ENCODE results near the gene RGS18.
"Not testable (repeated sequence)": the region's sequence is repeated elsewhere in the genome, so short reads cannot be mapped to it uniquely, and the experiment has no call there.

RGS18 gene

GRCh38 chr1:192158181-192158580, at the start of gene RGS18:
RGS18 (plus strand) TSS chr1:192158462; CDS start chr1:192158638, 176 bp downstream.
- no peak for DNase-seq

GRCh38 chr1:192109576-192109975, 48.7 kb upstream of the RGS18 start:
- DNase-seq = no peak

GRCh38 chr1:192115000-192115399, 43.3 kb upstream of the RGS18 start:
- DNase-seq = no peak

- no peak for DNase-seq
Observed at GRCh38 chr1:192118881-192119405, 39.3 kb upstream of the RGS18 start.

GRCh38 chr1:192119701-192120100, 38.6 kb upstream of the RGS18 start:
- no peak for DNase-seq

GRCh38 chr1:192122668-192123067, 35.6 kb upstream of the RGS18 start:
- no peak for DNase-seq

GRCh38 chr1:192123212-192123611, 35.0 kb upstream of the RGS18 start:
- DNase-seq = no peak

GRCh38 chr1:192126030-192126619, 32.1 kb upstream of the RGS18 start:
- no peak for DNase-seq

GRCh38 chr1:192130175-192130574, 28.1 kb upstream of the RGS18 start:
- DNase-seq = no peak

GRCh38 chr1:192130865-192131264, 27.4 kb upstream of the RGS18 start:
- not testable (repeated sequence) for DNase-seq

GRCh38 chr1:192131914-192132313, 26.3 kb upstream of the RGS18 start:
- DNase-seq = no peak

GRCh38 chr1:192133350-192133926, 24.8 kb upstream of the RGS18 start:
- no peak for DNase-seq

GRCh38 chr1:192140382-192140781, 17.9 kb upstream of the RGS18 start:
- DNase-seq = no peak

GRCh38 chr1:192147221-192147620, 11.0 kb upstream of the RGS18 start:
- DNase-seq = no peak

GRCh38 chr1:192147696-192148095, 10.6 kb upstream of the RGS18 start:
- DNase-seq = no peak

- DNase-seq = no peak
Observed at GRCh38 chr1:192151176-192151575, 7.1 kb upstream of the RGS18 start.

GRCh38 chr1:192153276-192153675, 5.0 kb upstream of the RGS18 start:
- no peak for DNase-seq

GRCh38 chr1:192157067-192157466, 1.2 kb upstream of the RGS18 start:
- DNase-seq = no peak

- DNase-seq = no peak
Observed at GRCh38 chr1:192159014-192159413, 752 bp downstream of the RGS18 start.

- no peak for DNase-seq
Observed at GRCh38 chr1:192159781-192160180, 1.5 kb downstream of the RGS18 start.

GRCh38 chr1:192160196-192160595, 1.9 kb downstream of the RGS18 start:
- DNase-seq = no peak

GRCh38 chr1:192161976-192162375, 3.7 kb downstream of the RGS18 start:
- no peak for DNase-seq

- DNase-seq = no peak
Observed at GRCh38 chr1:192162376-192162775, 4.1 kb downstream of the RGS18 start.

GRCh38 chr1:192165002-192165401, 6.7 kb downstream of the RGS18 start:
- not testable (repeated sequence) for DNase-seq

- DNase-seq = no peak
Observed at GRCh38 chr1:192167011-192167410, 8.7 kb downstream of the RGS18 start.
